Measurements from ENCODE around the gene PIP4K2A. TPM values are rescaled to one million over a fixed set of nuclear protein-coding genes. Genes with fewer than 3 reads are reported as not detected.
"Not testable (repeated sequence)": the region's sequence is repeated elsewhere in the genome, so short reads cannot be mapped to it uniquely, and the experiment has no call there.

PIP4K2A gene
- total RNA-seq, 1 experiment from 2014 or later = 20.2 TPM

- no peak overlapping the region for H3K9ac ChIP-seq (ENCODE audit: low read length)
- no peaks in the 10 kb centered on the region for H3K79me2 ChIP-seq (ENCODE audit: low read length)
- H2AFZ ChIP-seq (ENCODE audit: low read length) = no peak overlapping the region
- ATAC-seq (no peak), DNase-seq (no peak)
- H3K4me1 ChIP-seq (ENCODE audit: insufficient read depth, low read length) = no peaks in the 10 kb centered on the region
- TF ChIP-seq, protein P1, sequence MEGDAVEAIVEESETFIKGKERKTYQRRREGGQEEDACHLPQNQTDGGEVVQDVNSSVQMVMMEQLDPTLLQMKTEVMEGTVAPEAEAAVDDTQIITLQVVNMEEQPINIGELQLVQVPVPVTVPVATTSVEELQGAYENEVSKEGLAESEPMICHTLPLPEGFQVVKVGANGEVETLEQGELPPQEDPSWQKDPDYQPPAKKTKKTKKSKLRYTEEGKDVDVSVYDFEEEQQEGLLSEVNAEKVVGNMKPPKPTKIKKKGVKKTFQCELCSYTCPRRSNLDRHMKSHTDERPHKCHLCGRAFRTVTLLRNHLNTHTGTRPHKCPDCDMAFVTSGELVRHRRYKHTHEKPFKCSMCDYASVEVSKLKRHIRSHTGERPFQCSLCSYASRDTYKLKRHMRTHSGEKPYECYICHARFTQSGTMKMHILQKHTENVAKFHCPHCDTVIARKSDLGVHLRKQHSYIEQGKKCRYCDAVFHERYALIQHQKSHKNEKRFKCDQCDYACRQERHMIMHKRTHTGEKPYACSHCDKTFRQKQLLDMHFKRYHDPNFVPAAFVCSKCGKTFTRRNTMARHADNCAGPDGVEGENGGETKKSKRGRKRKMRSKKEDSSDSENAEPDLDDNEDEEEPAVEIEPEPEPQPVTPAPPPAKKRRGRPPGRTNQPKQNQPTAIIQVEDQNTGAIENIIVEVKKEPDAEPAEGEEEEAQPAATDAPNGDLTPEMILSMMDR (conservative IDR thresholded peaks at IDR 0.05; ENCODE audit: low read depth, low read length) = no peak
- no peak for TF ChIP-seq EZH2 (IDR thresholded peaks at IDR 0.05; ENCODE audit: low read length, unreplicated experiment)
- TF ChIP-seq EZH2phosphoT487 (IDR thresholded peaks at IDR 0.05; ENCODE audit: borderline replicate concordance, low read length) = no peak
- POLR2A ChIA-PET (ENCODE audit: unreplicated experiment) = no interaction called here
- no peak overlapping the region for H3K4me3 ChIP-seq (ENCODE audit: low read length)
- no peaks in the 10 kb centered on the region for H3K27me3 ChIP-seq (ENCODE audit: low read length)
- H3K9me2 ChIP-seq (replicated peaks; ENCODE audit: low read length) = no peaks in the 10 kb centered on the region
- H4K20me1 ChIP-seq (ENCODE audit: low read length) = no peaks in the 10 kb centered on the region
- H3K27ac ChIP-seq (ENCODE audit: low read length) = no peak overlapping the region
- CTCF ChIA-PET = interaction anchor here (0.6 kb wide), 1 partner anchor 161 kb away, joined by 3 read pairs; no protein-coding TSS in a partner anchor
- H3K9me3 ChIP-seq (ENCODE audit: low read length) = no peaks in the 10 kb centered on the region
- intact Hi-C loops (cut with micrococcal nuclease) = no loop called here
- no peak overlapping the region for H3K4me2 ChIP-seq (ENCODE audit: low read length)
- H3K36me3 ChIP-seq (ENCODE audit: low read depth, low read length) = no peaks in the 10 kb centered on the region
- no TSS peak for BruUV-seq (replicated peaks)
- H3F3A ChIP-seq (ENCODE audit: low read length, unreplicated experiment) = no peaks in the 10 kb centered on the region
Measured at GRCh38 chr10:22500656-22501340, 213.6 kb downstream of the PIP4K2A start.

GRCh38 chr10:22499973-22500372 lies 214.4 kb downstream of the PIP4K2A start:
- H3K27ac ChIP-seq (ENCODE audit: low read length); DNase-seq; ATAC-seq; H2AFZ ChIP-seq (ENCODE audit: low read length); H3K79me2 ChIP-seq (ENCODE audit: low read length); H3K4me2 ChIP-seq (ENCODE audit: low read length); H4K20me1 ChIP-seq (ENCODE audit: low read length); H3F3A ChIP-seq (ENCODE audit: low read length, unreplicated experiment); H3K36me3 ChIP-seq (ENCODE audit: low read depth, low read length); BruUV-seq (replicated peaks); H3K9ac ChIP-seq (ENCODE audit: low read length); H3K27me3 ChIP-seq (ENCODE audit: low read length); H3K9me3 ChIP-seq (ENCODE audit: low read length); CTCF ChIA-PET; intact Hi-C loops (cut with micrococcal nuclease); H3K9me2 ChIP-seq (replicated peaks; ENCODE audit: low read length); H3K4me1 ChIP-seq (ENCODE audit: insufficient read depth, low read length); H3K4me3 ChIP-seq (ENCODE audit: low read length); POLR2A ChIA-PET (ENCODE audit: unreplicated experiment): not testable (repeated sequence)

DNA sequence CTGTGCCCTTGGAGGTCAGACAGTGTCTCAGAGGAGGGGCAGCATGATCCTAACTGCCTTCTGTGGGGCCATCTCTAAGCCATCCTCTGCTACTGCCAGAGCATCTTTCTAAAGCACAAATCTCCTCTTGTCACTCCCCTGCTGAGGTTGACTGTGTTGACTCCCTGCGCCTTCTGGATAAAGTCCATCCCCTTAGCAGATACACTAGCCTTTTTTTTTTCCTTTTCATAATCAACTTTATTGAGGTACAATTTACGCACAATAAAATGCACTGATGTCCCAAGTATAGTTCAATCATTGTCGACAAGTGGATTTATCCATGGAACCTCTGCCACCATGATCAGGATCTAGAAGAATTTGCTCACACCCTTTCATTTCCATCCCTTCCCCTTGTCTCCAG lies 219.0 kb downstream of the PIP4K2A start:
- Histone ChIP-seq H3K9me3 (ENCODE audit: low read length) (no peaks in the 10 kb centered on the region), H3K4me3 (ENCODE audit: low read length) (no peak overlapping the region), H3K27ac (ENCODE audit: low read length) (no peak overlapping the region), H3F3A (ENCODE audit: low read length, unreplicated experiment) (no peaks in the 10 kb centered on the region), H3K4me2 (ENCODE audit: low read length) (no peak overlapping the region), H3K9me2 (replicated peaks; ENCODE audit: low read length) (no peaks in the 10 kb centered on the region), H3K9ac (ENCODE audit: low read length) (no peak overlapping the region), H3K36me3 (ENCODE audit: low read depth, low read length) (no peaks in the 10 kb centered on the region), H3K27me3 (ENCODE audit: low read length) (no peaks in the 10 kb centered on the region), H2AFZ (ENCODE audit: low read length) (no peak overlapping the region), H3K79me2 (ENCODE audit: low read length) (no peaks in the 10 kb centered on the region), H3K4me1 (ENCODE audit: insufficient read depth, low read length) (no peaks in the 10 kb centered on the region), H4K20me1 (ENCODE audit: low read length) (no peaks in the 10 kb centered on the region)
- POLR2A ChIA-PET (ENCODE audit: unreplicated experiment) = interaction anchor here (0.6 kb wide), 1 partner anchor 264 kb away, joined by 3 read pairs; no protein-coding TSS in a partner anchor
- no peak for TF ChIP-seq EZH2phosphoT487 (IDR thresholded peaks at IDR 0.05; ENCODE audit: borderline replicate concordance, low read length)
- TF ChIP-seq, protein P1 (conservative IDR thresholded peaks at IDR 0.05; ENCODE audit: low read depth, low read length) = no peak
- no peak for TF ChIP-seq EZH2 (IDR thresholded peaks at IDR 0.05; ENCODE audit: low read length, unreplicated experiment)
- no peak for ATAC-seq
- CTCF ChIA-PET = no interaction called here
- no peak for DNase-seq
- intact Hi-C loops (cut with micrococcal nuclease) = no loop called here
- no TSS peak for BruUV-seq (replicated peaks)

All from PC-3 (cell line).